ENCODE measurements around the gene NCBP1.
A peak's percentile ranks its signal among the peaks of the same experiment; 100 is the strongest.

NCBP1 gene

GRCh38 chr9:97704345-97704677 is 70.7 kb downstream of the NCBP1 start:
- no peak for DNase-seq (ENCODE audit: low read depth)
- H3K4me3 ChIP-seq (ENCODE audit: low read length) = no peak overlapping the region
- no peak for TF ChIP-seq CTCF (conservative IDR thresholded peaks at IDR 0.05; ENCODE audit: low read depth, low read length)

GRCh38 chr9:97704851-97705250 is 71.2 kb downstream of the NCBP1 start:
- DNase-seq (ENCODE audit: low read depth) = no peak
- H3K4me3 ChIP-seq (ENCODE audit: low read length) = no peak overlapping the region
- no peak for TF ChIP-seq CTCF (conservative IDR thresholded peaks at IDR 0.05; ENCODE audit: low read depth, low read length)

GRCh38 chr9:97705354-97705950 is 71.8 kb downstream of the NCBP1 start:
- no peak overlapping the region for H3K4me3 ChIP-seq (ENCODE audit: low read length)
- no peak for DNase-seq (ENCODE audit: low read depth)
- TF ChIP-seq CTCF (conservative IDR thresholded peaks at IDR 0.05; ENCODE audit: low read depth, low read length) = no peak

- no peak overlapping the region for H3K4me3 ChIP-seq (ENCODE audit: low read length)
- DNase-seq (ENCODE audit: low read depth) = no peak
- no peak for TF ChIP-seq CTCF (conservative IDR thresholded peaks at IDR 0.05; ENCODE audit: low read depth, low read length)
Measured at GRCh38 chr9:97706246-97706645, 72.6 kb downstream of the NCBP1 start.

GRCh38 chr9:97710356-97711222 is 77.0 kb downstream of the NCBP1 start:
- peak; percentile 76 for TF ChIP-seq CTCF (conservative IDR thresholded peaks at IDR 0.05; ENCODE audit: low read depth, low read length)
- no peak for DNase-seq (ENCODE audit: low read depth)
- no peak overlapping the region for H3K4me3 ChIP-seq (ENCODE audit: low read length)

- no peak for TF ChIP-seq CTCF (conservative IDR thresholded peaks at IDR 0.05; ENCODE audit: low read depth, low read length)
- H3K4me3 ChIP-seq (ENCODE audit: low read length) = no peak overlapping the region
- DNase-seq (ENCODE audit: low read depth) = no peak
Measured at GRCh38 chr9:97711223-97711626, 77.6 kb downstream of the NCBP1 start.

- no peak overlapping the region for H3K4me3 ChIP-seq (ENCODE audit: low read length)
- DNase-seq (ENCODE audit: low read depth) = peak; percentile 77
- no peak for TF ChIP-seq CTCF (conservative IDR thresholded peaks at IDR 0.05; ENCODE audit: low read depth, low read length)
Measured at GRCh38 chr9:97714435-97714834, 80.8 kb downstream of the NCBP1 start.

All from retinal pigment epithelial cell (primary cell).